ENCODE results near the gene MAMDC4.

DNA sequence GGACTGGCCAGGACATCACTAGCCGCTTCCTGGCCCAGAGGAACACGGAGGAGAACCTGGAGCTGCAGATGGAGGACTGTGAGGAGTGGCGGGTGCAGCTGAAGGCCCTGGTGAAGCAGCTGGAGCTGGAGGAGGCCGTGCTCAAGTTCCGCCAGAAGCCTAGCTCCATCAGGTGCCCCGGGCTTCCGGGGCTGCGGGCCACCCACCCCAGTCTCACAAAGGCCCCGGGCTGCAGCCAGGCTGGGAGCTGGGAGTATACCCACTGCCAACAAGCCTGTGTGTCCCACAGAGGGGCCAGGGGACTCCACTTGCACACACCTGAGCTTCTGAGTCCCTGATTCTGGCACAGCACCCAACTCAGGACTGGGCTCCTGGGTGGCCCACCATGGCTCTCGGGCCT lies 46.1 kb upstream of the MAMDC4 start:
- TF ChIP-seq CTCF (conservative IDR thresholded peaks at IDR 0.05; ENCODE audit: low read length) = no peak
- TF ChIP-seq EZH2phosphoT487 (IDR thresholded peaks at IDR 0.05; ENCODE audit: borderline replicate concordance) = no peak
